HCT116 (cell line): Measurements from ENCODE around the gene MEFV. TPM values are rescaled to one million over a fixed set of nuclear protein-coding genes. Genes with fewer than 3 reads are reported as not detected.

Source experiments
- ATAC-seq: fragments of 200-7000 bp; cut with Tn5 transposase; 2 replicates; pipeline ENCODE4 v1.9.1; 2020; ENCODE audit warnings: mild to moderate bottlenecking, moderate library complexity
- BruUV-seq: library from RNA; stranded (reverse); fragments of 400-500 nt; replicated peaks from 2 replicates; lab custom pipeline; 2021; lab: Mats Ljungman, UMichigan
- CTCF ChIA-PET: fragments of 300-600 bp; sonication (Branson Sonifier 250); formaldehyde crosslinking; loops from one replicate; lab custom pipeline; 2021; ENCODE audit warnings: antibody characterized with exemption; lab: Charles Lee
- POLR2A ChIA-PET: fragments of 300-600, 350-600 bp; sonication (Branson Sonifier 250); formaldehyde crosslinking; loops from one replicate; lab custom pipeline; 2021; ENCODE audit warnings: antibody characterized with exemption; lab: Charles Lee
- RAD21 ChIA-PET, 2 experiments: fragments of 300-600 bp; sonication (Branson Sonifier 250); formaldehyde crosslinking; loops; one replicate each; lab custom pipeline; 2023; ENCODE audit warnings: low total read pairs in 2 of 2; ENCODE audit not compliant: uncharacterized antibody in 2 of 2, unreplicated experiment in 2 of 2, low non-redundant PET in 1 of 2; lab: Charles Lee
- DNase-seq: peaks from one replicate; pipeline ENCODE4 v3.0.0-alpha.2; 2010; ENCODE audit warnings: low read depth, low spot score
- H2AFZ ChIP-seq: fragments of 200-600 bp; shearing (Covaris generic), sonication (generic); 2 replicates; pipeline ENCODE4 v1.6.1; 2017; ENCODE audit warnings: low read depth, mixed run types, mixed read lengths, antibody characterized with exemption, low read length; ENCODE audit not compliant: poor library complexity, severe bottlenecking
- H3K27ac ChIP-seq: 2 replicates; pipeline ENCODE4 v1.5.1; 2012; ENCODE audit warnings: low read depth, low read length
- H3K27me3 ChIP-seq: fragments of 200-600 bp; sonication (generic); 2 replicates; pipeline ENCODE4 v1.6.1; 2016; ENCODE audit warnings: mixed run types, low read length, mixed read lengths; ENCODE audit not compliant: insufficient read depth
- H3K36me3 ChIP-seq, 2 experiments: fragments of 200-500 bp in 1 of 2; fragments of 200-600 bp in 1 of 2; sonication (Bioruptor generic) in 1 of 2; sonication (generic) in 1 of 2; 2 replicates each; pipeline versions ENCODE4 v1.5.1 to v1.6.1; 2014 to 2016; ENCODE audit warnings: low read length in 2 of 2, inconsistent platforms in 1 of 2, mixed read lengths in 1 of 2, mixed run types in 1 of 2; ENCODE audit not compliant: insufficient read depth in 2 of 2, control insufficient read depth in 1 of 2
- H3K4me1 ChIP-seq, 2 experiments: fragments of 200-600 bp in 1 of 2; sonication (generic) in 1 of 2; 2 replicates each; pipeline versions ENCODE4 v1.5.1 to v1.6.1; 2012 to 2017; ENCODE audit warnings: low read length in 2 of 2, inconsistent platforms in 1 of 2, mild to moderate bottlenecking in 1 of 2, mixed read lengths in 1 of 2, mixed run types in 1 of 2, moderate library complexity in 1 of 2; ENCODE audit not compliant: insufficient read depth in 2 of 2, control insufficient read depth in 1 of 2
- H3K4me2 ChIP-seq: fragments of 200-600 bp; sonication (generic); 2 replicates; pipeline ENCODE4 v1.6.1; 2017; ENCODE audit warnings: mixed run types, low read length, mixed read lengths
- H3K4me3 ChIP-seq, 2 experiments: fragments of 200-600 bp in 1 of 2; sonication (generic) in 1 of 2; replicated peaks in 1 of 2; 2 replicates each; pipeline ENCODE4 v1.5.1; 2011 to 2016; ENCODE audit warnings: low read length in 2 of 2, control low read depth in 1 of 2, low read depth in 1 of 2, mild to moderate bottlenecking in 1 of 2, mixed read lengths in 1 of 2, mixed run types in 1 of 2
- H3K79me2 ChIP-seq: fragments of 200-600 bp; sonication (generic); 2 replicates; pipeline ENCODE4 v1.6.1; 2017; ENCODE audit warnings: mild to moderate bottlenecking, mixed run types, low read length, moderate library complexity, mixed read lengths; ENCODE audit not compliant: insufficient read depth
- H3K9ac ChIP-seq: fragments of 200-600 bp; sonication (generic); 2 replicates; pipeline ENCODE4 v1.6.1; 2016; ENCODE audit warnings: low read length, mixed read lengths
- H3K9me2 ChIP-seq: fragments of 200-600 bp; sonication (generic), shearing (Covaris generic); 2 replicates; pipeline ENCODE4 v1.6.1; 2017; ENCODE audit warnings: mixed run types, mild to moderate bottlenecking, moderate library complexity; ENCODE audit not compliant: insufficient read depth
- H3K9me3 ChIP-seq, 2 experiments: fragments of 200-500 bp in 1 of 2; fragments of 200-600 bp in 1 of 2; sonication (Bioruptor generic) in 1 of 2; sonication (generic) in 1 of 2; 2 replicates each; pipeline ENCODE4 v1.6.1; 2014 to 2017; ENCODE audit warnings: low read length in 2 of 2, mixed read lengths in 2 of 2, inconsistent platforms in 1 of 2, low read depth in 1 of 2, mild to moderate bottlenecking in 1 of 2, mixed run types in 1 of 2, moderate library complexity in 1 of 2; ENCODE audit not compliant: control insufficient read depth in 1 of 2, insufficient read depth in 1 of 2
- H4K20me1 ChIP-seq: fragments of 200-600 bp; sonication (generic), shearing (Covaris generic); 2 replicates; pipeline ENCODE4 v1.6.1; 2017; ENCODE audit warnings: mixed run types, mild to moderate bottlenecking, moderate library complexity; ENCODE audit not compliant: insufficient read depth
- EZH2phosphoT487 ChIP-seq: fragments of 200-600 bp; IDR thresholded peaks from 2 replicates; pipeline ENCODE4 v1.6.1; 2018; ENCODE audit warnings: antibody characterized with exemption, borderline replicate concordance
- JUND ChIP-seq: IDR thresholded peaks from 2 replicates; pipeline ENCODE4 v1.6.1; 2012
- SRF ChIP-seq: IDR thresholded peaks from 2 replicates; pipeline ENCODE4 v1.6.1; 2012; ENCODE audit warnings: low read depth
- TCF7L2 ChIP-seq: IDR thresholded peaks from 2 replicates; pipeline ENCODE4 v1.7.0; 2011; ENCODE audit warnings: borderline replicate concordance, inconsistent platforms; ENCODE audit not compliant: insufficient read depth, insufficient read length; ENCODE audit errors: extremely low read depth
- intact Hi-C: fragments of 100-400 bp; cut with micrococcal nuclease; formaldehyde crosslinking; loops from 2 replicates; pipeline ENCODE4 v1.10.0; 2022
- total RNA-seq: library from RNA; stranded (reverse); gene quantifications from one replicate; pipeline ENCODE4 v1.2.1, GENCODE V29; 2021; ENCODE audit not compliant: unreplicated experiment
- TF ChIP-seq, protein P1 (sequence below): IDR thresholded peaks from 2 replicates; pipeline ENCODE4 v1.6.1; 2012
- TF ChIP-seq, protein P2 (sequence below), 3 experiments: fragments of 200-600 bp in 1 of 3; sonication (generic) in 1 of 3; IDR thresholded peaks in 2 of 3; conservative IDR thresholded peaks in 1 of 3; 2 replicates each; pipeline ENCODE4 v1.5.1; 2012 to 2017; ENCODE audit warnings: low read depth in 2 of 3, low read length in 2 of 3, antibody characterized with exemption in 1 of 3, borderline replicate concordance in 1 of 3, control low read depth in 1 of 3, mild to moderate bottlenecking in 1 of 3, mixed read lengths in 1 of 3, mixed run types in 1 of 3, moderate library complexity in 1 of 3; ENCODE audit not compliant: insufficient read depth in 1 of 3
- TF ChIP-seq, protein P3 (sequence below): IDR thresholded peaks from 2 replicates; pipeline ENCODE4 v1.6.1; 2011; ENCODE audit warnings: mild to moderate bottlenecking, low read length, moderate library complexity; ENCODE audit not compliant: insufficient replicate concordance; ENCODE audit errors: extremely low read depth

Gene MEFV
- total RNA-seq, 1 experiment from 2014 or later: 0.15 TPM

DNA sequence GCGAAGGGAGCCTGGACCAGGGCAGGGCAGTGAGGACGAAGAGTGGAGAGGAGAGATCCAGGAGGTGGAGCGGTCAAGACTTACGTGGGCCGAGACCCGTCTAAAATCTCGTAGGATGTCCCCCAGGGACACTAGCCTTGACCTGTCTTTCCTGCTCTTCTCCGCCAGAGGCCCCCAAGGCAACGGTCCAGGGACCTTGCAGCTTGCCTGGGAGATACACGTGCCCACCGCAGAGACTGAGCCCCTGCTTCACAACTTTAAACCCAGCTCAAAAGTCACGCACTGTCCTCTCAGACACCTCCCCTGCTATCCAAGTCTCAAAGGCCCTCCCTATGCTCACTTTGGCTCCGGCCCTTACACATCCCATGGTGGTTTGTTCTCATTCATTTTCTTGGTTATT, 39.4 kb upstream of the MEFV start:
- Histone ChIP-seq H3K36me3 (peaks cover 3 to 23% of the 10 kb centered on the region in 2 experiments; a peak in 3 of 4 replicates), H3K79me2 (peaks cover 5% of the 10 kb centered on the region), H3K27ac (no peak overlapping the region), H3K27me3 (no peaks in the 10 kb centered on the region)
- ChIA-PET RAD21 (no interaction called here), POLR2A (no interaction called here)
- TF ChIP-seq, protein P1, sequence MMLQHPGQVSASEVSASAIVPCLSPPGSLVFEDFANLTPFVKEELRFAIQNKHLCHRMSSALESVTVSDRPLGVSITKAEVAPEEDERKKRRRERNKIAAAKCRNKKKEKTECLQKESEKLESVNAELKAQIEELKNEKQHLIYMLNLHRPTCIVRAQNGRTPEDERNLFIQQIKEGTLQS: no peak
- no peak for TF ChIP-seq SRF
- no peak for TF ChIP-seq JUND
- TF ChIP-seq TCF7L2: no peak
- TF ChIP-seq EZH2phosphoT487: no peak
- TF ChIP-seq, protein P2, sequence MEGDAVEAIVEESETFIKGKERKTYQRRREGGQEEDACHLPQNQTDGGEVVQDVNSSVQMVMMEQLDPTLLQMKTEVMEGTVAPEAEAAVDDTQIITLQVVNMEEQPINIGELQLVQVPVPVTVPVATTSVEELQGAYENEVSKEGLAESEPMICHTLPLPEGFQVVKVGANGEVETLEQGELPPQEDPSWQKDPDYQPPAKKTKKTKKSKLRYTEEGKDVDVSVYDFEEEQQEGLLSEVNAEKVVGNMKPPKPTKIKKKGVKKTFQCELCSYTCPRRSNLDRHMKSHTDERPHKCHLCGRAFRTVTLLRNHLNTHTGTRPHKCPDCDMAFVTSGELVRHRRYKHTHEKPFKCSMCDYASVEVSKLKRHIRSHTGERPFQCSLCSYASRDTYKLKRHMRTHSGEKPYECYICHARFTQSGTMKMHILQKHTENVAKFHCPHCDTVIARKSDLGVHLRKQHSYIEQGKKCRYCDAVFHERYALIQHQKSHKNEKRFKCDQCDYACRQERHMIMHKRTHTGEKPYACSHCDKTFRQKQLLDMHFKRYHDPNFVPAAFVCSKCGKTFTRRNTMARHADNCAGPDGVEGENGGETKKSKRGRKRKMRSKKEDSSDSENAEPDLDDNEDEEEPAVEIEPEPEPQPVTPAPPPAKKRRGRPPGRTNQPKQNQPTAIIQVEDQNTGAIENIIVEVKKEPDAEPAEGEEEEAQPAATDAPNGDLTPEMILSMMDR (IDR thresholded peaks at IDR 0.05 in 2 of 3, conservative IDR thresholded peaks at IDR 0.05 in 1 of 3; ENCODE audit: borderline replicate concordance in 1 of 3, insufficient read depth in 1 of 3, low read depth in 2 of 3, low read length in 2 of 3): no peak
- TF ChIP-seq, all 23 proteins: peak for 0
- no peak overlapping the region for H3K9ac ChIP-seq
- intact Hi-C loops: no loop called here
- ATAC-seq (no peak), DNase-seq (no peak)
- H3K9me3 ChIP-seq: peaks cover 6 to 18% of the 10 kb centered on the region in 2 experiments; a peak in 3 of 4 replicates
- no peaks in the 10 kb centered on the region for H4K20me1 ChIP-seq
- CTCF ChIA-PET: no interaction called here
- H3K4me3 ChIP-seq: no peak overlapping the region
- no peaks in the 10 kb centered on the region for H3K4me1 ChIP-seq
- BruUV-seq: no TSS peak
- H3K9me2 ChIP-seq: no peaks in the 10 kb centered on the region
- no peak overlapping the region for H2AFZ ChIP-seq
- H3K4me2 ChIP-seq: no peak overlapping the region

DNA sequence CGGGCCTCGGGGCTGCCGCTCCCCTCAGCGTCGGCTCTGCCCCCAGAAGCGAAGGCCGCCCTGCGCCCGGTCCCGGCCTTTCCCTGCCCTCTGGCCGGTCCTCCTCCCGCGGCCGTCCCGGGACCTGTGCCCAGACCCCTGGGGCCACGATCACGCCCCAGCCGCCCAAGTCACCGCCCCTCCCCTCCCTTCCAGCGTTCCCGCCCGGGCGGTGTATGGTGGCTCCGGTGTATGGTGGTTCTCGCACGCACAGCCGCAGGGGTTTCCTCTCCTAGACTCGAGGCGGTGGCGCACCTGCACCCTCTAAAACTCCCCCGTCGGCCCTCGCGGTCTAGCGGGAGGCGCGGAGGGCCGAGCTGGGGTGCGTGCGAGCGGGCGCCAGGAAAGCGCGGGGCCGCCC, 38.8 kb upstream of the MEFV start:
- no peaks in the 10 kb centered on the region for H4K20me1 ChIP-seq
- no peak overlapping the region for H3K27ac ChIP-seq
- no peak overlapping the region for H2AFZ ChIP-seq
- TF ChIP-seq SRF (no peak), JUND (no peak)
- TF ChIP-seq, protein P3, sequence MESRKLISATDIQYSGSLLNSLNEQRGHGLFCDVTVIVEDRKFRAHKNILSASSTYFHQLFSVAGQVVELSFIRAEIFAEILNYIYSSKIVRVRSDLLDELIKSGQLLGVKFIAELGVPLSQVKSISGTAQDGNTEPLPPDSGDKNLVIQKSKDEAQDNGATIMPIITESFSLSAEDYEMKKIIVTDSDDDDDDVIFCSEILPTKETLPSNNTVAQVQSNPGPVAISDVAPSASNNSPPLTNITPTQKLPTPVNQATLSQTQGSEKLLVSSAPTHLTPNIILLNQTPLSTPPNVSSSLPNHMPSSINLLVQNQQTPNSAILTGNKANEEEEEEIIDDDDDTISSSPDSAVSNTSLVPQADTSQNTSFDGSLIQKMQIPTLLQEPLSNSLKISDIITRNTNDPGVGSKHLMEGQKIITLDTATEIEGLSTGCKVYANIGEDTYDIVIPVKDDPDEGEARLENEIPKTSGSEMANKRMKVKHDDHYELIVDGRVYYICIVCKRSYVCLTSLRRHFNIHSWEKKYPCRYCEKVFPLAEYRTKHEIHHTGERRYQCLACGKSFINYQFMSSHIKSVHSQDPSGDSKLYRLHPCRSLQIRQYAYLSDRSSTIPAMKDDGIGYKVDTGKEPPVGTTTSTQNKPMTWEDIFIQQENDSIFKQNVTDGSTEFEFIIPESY: no peak
- H3K9me2 ChIP-seq: no peaks in the 10 kb centered on the region
- ChIA-PET POLR2A (no interaction called here), CTCF (no interaction called here), RAD21 (no interaction called here)
- ATAC-seq (no peak), DNase-seq (no peak)
- no peaks in the 10 kb centered on the region for H3K27me3 ChIP-seq
- no peak overlapping the region for H3K4me3 ChIP-seq
- intact Hi-C loops: no loop called here
- no peaks in the 10 kb centered on the region for H3K4me1 ChIP-seq
- H3K4me2 ChIP-seq: no peak overlapping the region
- peaks cover 6 to 28% of the 10 kb centered on the region in 2 experiments for H3K36me3 ChIP-seq
- no TSS peak for BruUV-seq
- peaks cover 10% of the 10 kb centered on the region for H3K79me2 ChIP-seq
- peaks cover 12 to 24% of the 10 kb centered on the region in 2 experiments; a peak in 3 of 4 replicates for H3K9me3 ChIP-seq
- H3K9ac ChIP-seq: no peak overlapping the region
